HepG2 (cell line): Measurements from ENCODE around the gene SLC8A2. TPM values are rescaled to one million over a fixed set of nuclear protein-coding genes. Genes with fewer than 3 reads are reported as not detected.

Experiments
- ATAC-seq: fragments of 200-7000 bp; cut with Tn5 transposase; 3 replicates; pipeline ENCODE4 v1.9.1; 2020; ENCODE audit warnings: mild to moderate bottlenecking, moderate library complexity
- BruUV-seq: library from RNA; stranded (reverse); fragments of 400-500 nt; replicated peaks from 2 replicates; lab custom pipeline; 2021; lab: Mats Ljungman, UMichigan
- CTCF ChIA-PET: fragments of 300-600 bp; formaldehyde crosslinking; extraction: SDS; loops from one replicate; lab custom pipeline; 2021; ENCODE audit warnings: low total read pairs, inconsistent platforms, low intra/inter-chr PET ratio; lab: Yijun Ruan, JAX
- POLR2A ChIA-PET: fragments of 350-600 bp; sonication (Branson Sonifier 250); formaldehyde crosslinking; loops from one replicate; lab custom pipeline; 2020; ENCODE audit warnings: antibody characterized with exemption, inconsistent platforms; lab: Yijun Ruan, JAX
- DNase-seq: peaks from one replicate; pipeline ENCODE4 v3.0.0-alpha.2; 2015; ENCODE audit warnings: low spot score
- FAIRE-seq: peaks from 3 replicates; lab custom pipeline; 2011; peaks lifted over from hg19 to GRCh38; lab: Jason Lieb, UNC
- H2AFZ ChIP-seq: one replicate; pipeline ENCODE4 v1.6.1; 2011; ENCODE audit warnings: low read length, inconsistent platforms
- H3K27ac ChIP-seq: fragments of 300-600 bp; 3 replicates; pipeline ENCODE4 v1.8.0; 2011; ENCODE audit warnings: mixed run types, mild to moderate bottlenecking, mixed read lengths, low read length, inconsistent platforms; ENCODE audit not compliant: insufficient read depth; ENCODE audit errors: extremely low read length
- H3K27me3 ChIP-seq, 2 experiments: fragments of 200-600 bp in 1 of 2; 2 replicates in 1 of 2; 3 replicates in 1 of 2; pipeline versions ENCODE4 v1.6.0 to v1.8.0; 2011; ENCODE audit warnings: low read length in 2 of 2, mild to moderate bottlenecking in 2 of 2, moderate library complexity in 2 of 2, inconsistent platforms in 1 of 2; ENCODE audit not compliant: insufficient read depth in 2 of 2, control insufficient read depth in 1 of 2
- H3K36me3 ChIP-seq, 2 experiments: fragments of 200-600 bp in 1 of 2; replicated peaks in 1 of 2; 2 replicates in 1 of 2; 3 replicates in 1 of 2; pipeline versions ENCODE4 v1.5.1 to v1.8.0; 2011; ENCODE audit warnings: low read length in 2 of 2, inconsistent platforms in 1 of 2; ENCODE audit not compliant: insufficient read depth in 2 of 2, control insufficient read depth in 1 of 2
- H3K4me1 ChIP-seq: 2 replicates; pipeline ENCODE4 v1.5.1; 2012; ENCODE audit warnings: low read length, inconsistent platforms; ENCODE audit not compliant: insufficient read depth
- H3K4me2 ChIP-seq: 2 replicates; pipeline ENCODE4 v1.6.0; 2011; ENCODE audit warnings: low read depth, low read length, inconsistent platforms
- H3K4me3 ChIP-seq, 3 experiments: fragments of 200-600 bp in 1 of 3; sonication (generic), shearing (Covaris generic) in 1 of 3; replicated peaks in 1 of 3; 2 replicates each; pipeline ENCODE4 v1.5.1; 2011 to 2016; ENCODE audit warnings: low read length in 3 of 3, inconsistent platforms in 2 of 3, low read depth in 2 of 3, mild to moderate bottlenecking in 2 of 3, control low read depth in 1 of 3, mixed read lengths in 1 of 3; ENCODE audit not compliant: insufficient read depth in 1 of 3
- H3K79me2 ChIP-seq: one replicate; pipeline ENCODE4 v1.6.1; 2011; ENCODE audit warnings: low read length, inconsistent platforms; ENCODE audit not compliant: insufficient read depth
- H3K9ac ChIP-seq: 2 replicates; pipeline ENCODE4 v1.6.0; 2011; ENCODE audit warnings: mild to moderate bottlenecking, low read depth, low read length, inconsistent platforms; ENCODE audit not compliant: insufficient read depth
- H3K9me3 ChIP-seq: 2 replicates; pipeline ENCODE4 v1.5.1; 2012; ENCODE audit warnings: mild to moderate bottlenecking, low read length
- H4K20me1 ChIP-seq: 2 replicates; pipeline ENCODE4 v1.6.0; 2011; ENCODE audit warnings: inconsistent platforms, mild to moderate bottlenecking, low read length, moderate library complexity; ENCODE audit not compliant: insufficient read depth
- AHR ChIP-seq: IDR thresholded peaks from 2 replicates; pipeline ENCODE4 v1.6.1; 2018; ENCODE audit warnings: missing genetic modification reagents, missing compliant biosample characterization
- FOXM1 ChIP-seq: sonication (generic); formaldehyde crosslinking; IDR thresholded peaks from 2 replicates; pipeline ENCODE4 v1.5.0; 2020; ENCODE audit warnings: missing genetic modification reagents
- MIXL1 ChIP-seq: IDR thresholded peaks from 2 replicates; pipeline ENCODE4 v1.6.1; 2016
- MLX ChIP-seq: IDR thresholded peaks from 2 replicates; pipeline ENCODE4 v1.6.1; 2016
- NFIC ChIP-seq: IDR thresholded peaks from 2 replicates; pipeline ENCODE4 v1.6.1; 2012; ENCODE audit warnings: mild to moderate bottlenecking, low read length, inconsistent platforms
- SMARCC2 ChIP-seq: fragments of 450-650 bp; IDR thresholded peaks from 2 replicates; pipeline ENCODE4 v1.6.1; 2017; ENCODE audit warnings: antibody characterized with exemption, mild to moderate bottlenecking
- THRA ChIP-seq: sonication (generic); formaldehyde crosslinking; IDR thresholded peaks from 2 replicates; pipeline ENCODE4 v1.4.0; 2020; ENCODE audit warnings: missing genetic modification reagents, borderline replicate concordance
- ZBTB1 ChIP-seq: sonication (generic); formaldehyde crosslinking; IDR thresholded peaks from 2 replicates; pipeline ENCODE4 v1.4.0; 2020; ENCODE audit warnings: missing genetic modification reagents, borderline replicate concordance
- ZFP36 ChIP-seq: fragments of 150-350 bp; IDR thresholded peaks from 2 replicates; pipeline ENCODE4 v1.6.1; 2018; ENCODE audit warnings: borderline replicate concordance, low read length, low read depth; ENCODE audit not compliant: partially characterized antibody
- ZNF280D ChIP-seq: sonication (generic); formaldehyde crosslinking; IDR thresholded peaks from 2 replicates; pipeline ENCODE4 v1.5.1; 2020; ENCODE audit warnings: mild to moderate bottlenecking, missing genetic modification reagents
- ZNF549 ChIP-seq: sonication (generic); formaldehyde crosslinking; IDR thresholded peaks from 2 replicates; pipeline ENCODE4 v1.5.0; 2020; ENCODE audit warnings: missing genetic modification reagents
- ZNF570 ChIP-seq: sonication (generic); formaldehyde crosslinking; IDR thresholded peaks from 2 replicates; pipeline ENCODE4 v1.4.0; 2020; ENCODE audit warnings: mild to moderate bottlenecking, missing genetic modification reagents, borderline replicate concordance
- ZNF720 ChIP-seq: sonication (generic); formaldehyde crosslinking; IDR thresholded peaks from 2 replicates; pipeline ENCODE4 v1.4.0; 2020; ENCODE audit warnings: missing genetic modification reagents
- ZNF737 ChIP-seq: sonication (generic); formaldehyde crosslinking; IDR thresholded peaks from 2 replicates; pipeline ENCODE4 v1.5.0; 2020; ENCODE audit warnings: missing genetic modification reagents, mild to moderate bottlenecking, borderline replicate concordance
- ZNF775 ChIP-seq: sonication (generic); formaldehyde crosslinking; IDR thresholded peaks from 2 replicates; pipeline ENCODE4 v1.4.0; 2020; ENCODE audit warnings: missing genetic modification reagents, mild to moderate bottlenecking, moderate library complexity, borderline replicate concordance
- ZNF782 ChIP-seq: sonication (generic); formaldehyde crosslinking; IDR thresholded peaks from 2 replicates; pipeline ENCODE4 v1.4.0; 2020; ENCODE audit warnings: missing genetic modification reagents, mild to moderate bottlenecking, borderline replicate concordance
- ZNF883 ChIP-seq: sonication (generic); formaldehyde crosslinking; IDR thresholded peaks from 2 replicates; pipeline ENCODE4 v1.5.1; 2020; ENCODE audit warnings: mild to moderate bottlenecking, missing genetic modification reagents; ENCODE audit errors: not compliant biosample characterization
- ZSCAN21 ChIP-seq: sonication (generic); formaldehyde crosslinking; IDR thresholded peaks from 2 replicates; pipeline ENCODE4 v1.8.0; 2022; ENCODE audit warnings: mild to moderate bottlenecking, missing genetic modification reagents, moderate library complexity, borderline replicate concordance
- WGBS: methylation state at CpG from one replicate; pipeline ENCODE4 v1.1.6; 2017; ENCODE audit warnings: low lambda C conversion rate; 5-methylcytosine and 5-hydroxymethylcytosine counted together
- in situ Hi-C: cut with HindIII; loops from 2 replicates; pipeline ENCODE4 v1.10.0; 2017; ENCODE audit warnings: low pct_unique_long_range_greater_than_20kb; ENCODE audit not compliant: extremely low pct_ligation_motif_present
- intact Hi-C: fragments of 100-400 bp; cut with micrococcal nuclease; formaldehyde crosslinking; loops from one replicate; pipeline ENCODE4 v1.10.0; 2022; ENCODE audit not compliant: unreplicated experiment
- polyA plus RNA-seq, 8 experiments: library from polyadenylated mRNA; depleted of rRNA in 3 of 8; stranded (reverse) in 7 of 8; unstranded in 1 of 8; fragments of >200 nt; fragmentation: Illumina TruSeq in 4 of 8; extraction: Trizol in 4 of 8; gene quantifications; 2 replicates each; pipeline versions ENCODE4 v1.2.1 to v1.2.3, GENCODE V29; 2011 to 2016; ENCODE audit warnings: low read depth in 4 of 8, missing spikeins in 1 of 8, mixed read lengths in 1 of 8; ENCODE audit not compliant: insufficient read depth in 1 of 8
- total RNA-seq, 5 experiments: library from RNA; depleted of rRNA; stranded (reverse); fragments of >200 nt; fragmentation: Illumina TruSeq; extraction: Trizol; gene quantifications; 2 replicates each; pipeline ENCODE4 v1.2.3, GENCODE V29; 2016; ENCODE audit warnings: low read depth in 1 of 5

The SLC8A2 gene
- total and polyA plus RNA-seq, 2 of the 13 experiments (the other 11 are each of a cell fraction or from before 2014, with no cell fraction given): 0.02 TPM; not detected in 1

DNA sequence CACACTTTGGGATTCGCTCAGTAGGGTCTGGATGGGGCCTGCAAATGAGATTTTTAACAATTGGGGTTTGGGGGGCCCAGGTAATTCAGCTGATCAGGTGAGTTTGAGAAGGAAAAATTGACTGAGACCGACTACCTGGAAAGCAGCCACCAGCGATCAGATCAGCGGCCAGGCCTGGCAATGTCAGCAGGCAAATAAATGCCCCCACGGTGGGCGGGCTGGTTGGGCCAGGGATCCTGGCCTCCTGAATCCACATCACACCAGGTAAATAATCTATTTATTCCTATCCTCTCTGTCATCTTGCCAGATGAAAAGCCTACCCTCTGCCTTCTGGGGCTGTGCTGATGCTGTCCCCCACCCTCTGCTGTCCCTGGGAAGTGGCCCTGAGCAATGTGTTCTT is 33.8 kb upstream of the SLC8A2 start:
- in situ Hi-C loops (no loop called here), intact Hi-C loops (no loop called here)
- Histone ChIP-seq H3K4me3 (no peak overlapping the region), H3K27ac (no peak overlapping the region), H3K9me3 (no peaks in the 10 kb centered on the region), H3K4me1 (no peaks in the 10 kb centered on the region), H2AFZ (no peak overlapping the region), H3K4me2 (no peak overlapping the region), H3K9ac (no peak overlapping the region), H4K20me1 (0 out of 2 replicates have a peak, but pooled peaks cover 3% of the 10 kb centered on the region), H3K27me3 (no peaks in the 10 kb centered on the region), H3K36me3 (peaks cover 12 to 25% of the 10 kb centered on the region in 2 experiments; a peak in 4 of 5 replicates), H3K79me2 (peaks cover 26% of the 10 kb centered on the region)
- ChIA-PET POLR2A (no interaction called here), CTCF (no interaction called here)
- BruUV-seq: no TSS peak
- FAIRE-seq: no peak
- ATAC-seq: no peak
- WGBS: 96% methylated on average over 6 of the region's 6 CpGs
- no peak for DNase-seq
- TF ChIP-seq ZNF549 (CRISPR knock-in tag): no peak
- no peak for TF ChIP-seq MLX
- TF ChIP-seq ZBTB1: no peak
- no peak for TF ChIP-seq ZNF737 (CRISPR knock-in tag)
- no peak for TF ChIP-seq ZNF775 (CRISPR knock-in tag)
- no peak for TF ChIP-seq ZNF782 (CRISPR knock-in tag)
- TF ChIP-seq THRA (CRISPR knock-in tag): no peak
- TF ChIP-seq AHR (CRISPR knock-in tag): no peak
- TF ChIP-seq ZNF883 (CRISPR knock-in tag): no peak
- no peak for TF ChIP-seq ZFP36
- no peak for TF ChIP-seq ZSCAN21 (CRISPR knock-in tag)
- TF ChIP-seq ZNF720 (CRISPR knock-in tag): no peak
- TF ChIP-seq FOXM1 (CRISPR knock-in tag): no peak
- TF ChIP-seq MIXL1 (CRISPR knock-in tag): no peak
- TF ChIP-seq NFIC: no peak
- no peak for TF ChIP-seq ZNF280D (CRISPR knock-in tag)
- no peak for TF ChIP-seq SMARCC2
- TF ChIP-seq ZNF570 (CRISPR knock-in tag): no peak
